ENCODE measurements around the gene DIAPH2. TPM values are rescaled to one million over a fixed set of nuclear protein-coding genes. Genes with fewer than 3 reads are reported as not detected.

Gene DIAPH2
- total RNA-seq, 1 donor from 2014 or later, result 12.3 TPM

GRCh38 chrX:97525981-97526380 is 841.3 kb downstream of the DIAPH2 start:
- TF ChIP-seq CTCF (IDR thresholded peaks at IDR 0.05; ENCODE audit: insufficient read depth, low read length, poor library complexity, severe bottlenecking), result no peak
- no peak for DNase-seq (ENCODE audit: low read depth)
- H3K27me3 ChIP-seq (ENCODE audit: control insufficient read depth, insufficient read depth, low read length), result no peaks in the 10 kb centered on the region
- H3K36me3 ChIP-seq (ENCODE audit: control insufficient read depth, insufficient read depth, low read length), result no peaks in the 10 kb centered on the region
- H3K4me3 ChIP-seq (ENCODE audit: low read depth, low read length), result no peak overlapping the region

DNA sequence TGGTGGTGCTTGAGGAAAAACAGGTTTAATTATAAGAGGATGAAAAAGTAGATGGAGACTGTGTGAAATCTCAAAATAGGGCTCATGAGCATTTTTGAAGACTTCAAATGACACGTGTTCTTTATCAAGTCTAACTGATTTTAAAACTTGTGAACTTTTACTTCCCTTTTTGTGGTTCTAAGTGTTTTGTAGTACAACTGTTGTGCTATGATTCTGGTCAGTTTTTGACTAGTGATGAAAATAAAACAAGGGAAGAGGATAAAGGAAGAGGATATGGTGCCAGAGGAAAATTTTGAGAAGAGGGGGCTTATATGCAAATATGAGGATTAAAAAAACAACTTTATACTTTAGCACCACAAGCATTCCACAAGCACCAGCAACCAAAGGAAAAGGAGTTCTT is 843.1 kb downstream of the DIAPH2 start:
- DNase-seq (ENCODE audit: low read depth), result no peak
- no peak for TF ChIP-seq CTCF (IDR thresholded peaks at IDR 0.05; ENCODE audit: insufficient read depth, low read length, poor library complexity, severe bottlenecking)
- H3K4me3 ChIP-seq (ENCODE audit: low read depth, low read length), result no peak overlapping the region
- H3K27me3 ChIP-seq (ENCODE audit: control insufficient read depth, insufficient read depth, low read length), result no peaks in the 10 kb centered on the region
- H3K36me3 ChIP-seq (ENCODE audit: control insufficient read depth, insufficient read depth, low read length), result no peaks in the 10 kb centered on the region

- no peaks in the 10 kb centered on the region for H3K27me3 ChIP-seq (ENCODE audit: control insufficient read depth, insufficient read depth, low read length)
- H3K36me3 ChIP-seq (ENCODE audit: control insufficient read depth, insufficient read depth, low read length), result no peaks in the 10 kb centered on the region
- no peak for DNase-seq (ENCODE audit: low read depth)
- no peak overlapping the region for H3K4me3 ChIP-seq (ENCODE audit: low read depth, low read length)
- no peak for TF ChIP-seq CTCF (IDR thresholded peaks at IDR 0.05; ENCODE audit: insufficient read depth, low read length, poor library complexity, severe bottlenecking)
These were observed 845.0 kb downstream of the DIAPH2 start for GRCh38 chrX:97529536-97530200.

DNA sequence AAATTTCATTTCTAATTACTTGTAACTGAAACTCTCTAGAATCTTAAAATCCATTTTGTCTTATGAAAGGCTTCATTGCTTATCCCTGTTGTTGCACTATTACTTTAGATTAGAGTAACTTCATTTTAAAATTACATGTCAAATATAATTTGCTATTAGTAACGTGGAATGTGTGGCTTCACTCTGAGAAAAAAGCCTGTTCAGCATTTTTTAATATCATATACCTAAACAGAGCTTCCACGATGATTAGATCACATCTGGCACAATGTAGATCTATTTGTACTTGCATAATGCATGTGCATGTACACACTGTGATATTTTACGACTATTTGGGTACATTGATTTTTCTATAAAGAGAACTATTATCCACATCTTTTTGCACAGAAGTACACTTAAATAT is 847.2 kb downstream of the DIAPH2 start:
- no peak overlapping the region for H3K4me3 ChIP-seq (ENCODE audit: low read depth, low read length)
- no peak for TF ChIP-seq CTCF (IDR thresholded peaks at IDR 0.05; ENCODE audit: insufficient read depth, low read length, poor library complexity, severe bottlenecking)
- DNase-seq (ENCODE audit: low read depth), result no peak
- no peaks in the 10 kb centered on the region for H3K36me3 ChIP-seq (ENCODE audit: control insufficient read depth, insufficient read depth, low read length)
- no peaks in the 10 kb centered on the region for H3K27me3 ChIP-seq (ENCODE audit: control insufficient read depth, insufficient read depth, low read length)

DNA sequence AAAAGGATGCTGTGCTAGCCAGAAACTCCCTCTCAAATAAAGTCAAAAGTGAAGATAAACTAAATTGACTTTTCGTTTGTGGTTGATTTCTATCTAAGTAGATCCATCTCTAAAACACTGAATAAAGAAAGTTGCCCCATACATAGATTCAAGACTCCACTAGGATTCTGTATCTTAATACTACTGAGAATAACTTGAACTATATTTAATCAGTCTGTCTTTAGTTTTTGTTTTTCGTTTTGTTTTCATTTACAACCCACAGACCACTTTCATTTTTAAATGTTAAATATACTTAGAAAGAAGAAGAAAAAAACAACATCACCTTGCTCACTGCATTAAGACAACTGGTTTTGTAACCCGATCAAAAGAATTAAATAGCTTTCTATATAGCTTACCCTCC is 854.1 kb downstream of the DIAPH2 start:
- no peaks in the 10 kb centered on the region for H3K27me3 ChIP-seq (ENCODE audit: control insufficient read depth, insufficient read depth, low read length)
- no peaks in the 10 kb centered on the region for H3K36me3 ChIP-seq (ENCODE audit: control insufficient read depth, insufficient read depth, low read length)
- no peak overlapping the region for H3K4me3 ChIP-seq (ENCODE audit: low read depth, low read length)
- TF ChIP-seq CTCF (IDR thresholded peaks at IDR 0.05; ENCODE audit: insufficient read depth, low read length, poor library complexity, severe bottlenecking), result no peak
- DNase-seq (ENCODE audit: low read depth), result no peak

DNA sequence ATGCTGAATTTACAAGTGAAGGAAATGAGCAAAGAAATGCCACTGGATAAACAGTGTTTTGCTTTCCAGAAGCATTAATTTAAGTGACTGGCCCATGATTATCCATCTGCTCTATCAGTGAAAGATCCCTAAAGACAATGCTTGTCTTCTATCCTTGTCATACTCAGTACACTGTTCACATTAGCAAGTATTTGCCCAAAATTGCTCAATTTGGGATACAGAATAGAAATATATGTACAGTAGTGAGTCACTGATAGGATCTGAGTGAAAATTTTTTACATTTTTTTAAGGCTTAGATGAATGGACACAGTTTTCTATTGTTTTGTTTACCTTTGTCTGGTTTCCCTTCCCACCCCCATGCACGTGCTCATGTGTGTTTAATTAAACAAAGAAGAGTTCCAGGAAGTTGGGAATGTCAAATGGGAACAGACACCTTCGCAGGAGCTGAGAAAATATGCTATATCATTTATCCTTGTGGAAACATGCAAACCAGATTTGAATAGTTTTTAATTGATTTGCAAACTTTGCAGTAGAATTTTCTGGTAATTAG is 855.4 kb downstream of the DIAPH2 start:
- Histone ChIP-seq H3K36me3 (ENCODE audit: control insufficient read depth, insufficient read depth, low read length) (no peaks in the 10 kb centered on the region), H3K27me3 (ENCODE audit: control insufficient read depth, insufficient read depth, low read length) (no peaks in the 10 kb centered on the region), H3K4me3 (ENCODE audit: low read depth, low read length) (no peak overlapping the region)
- no peak for TF ChIP-seq CTCF (IDR thresholded peaks at IDR 0.05; ENCODE audit: insufficient read depth, low read length, poor library complexity, severe bottlenecking)
- DNase-seq (ENCODE audit: low read depth), result no peak
